GM12865 (cell line): ENCODE measurements around the gene MGMT.

ENCODE experiments used
- DNase-seq: peaks from one replicate; pipeline ENCODE4 v3.0.0; 2010; ENCODE audit warnings: low read depth
- H3K4me3 ChIP-seq: 2 replicates; pipeline ENCODE4 v1.5.1; 2011; ENCODE audit warnings: mild to moderate bottlenecking, low read depth, low read length, control low read depth
- TF ChIP-seq, protein P1 (sequence below): IDR thresholded peaks from 2 replicates; pipeline ENCODE4 v1.5.1; 2011; ENCODE audit warnings: low read length, control low read depth, low read depth, inconsistent platforms; ENCODE audit not compliant: insufficient read depth; ENCODE audit errors: missing control alignments

Gene MGMT

DNA sequence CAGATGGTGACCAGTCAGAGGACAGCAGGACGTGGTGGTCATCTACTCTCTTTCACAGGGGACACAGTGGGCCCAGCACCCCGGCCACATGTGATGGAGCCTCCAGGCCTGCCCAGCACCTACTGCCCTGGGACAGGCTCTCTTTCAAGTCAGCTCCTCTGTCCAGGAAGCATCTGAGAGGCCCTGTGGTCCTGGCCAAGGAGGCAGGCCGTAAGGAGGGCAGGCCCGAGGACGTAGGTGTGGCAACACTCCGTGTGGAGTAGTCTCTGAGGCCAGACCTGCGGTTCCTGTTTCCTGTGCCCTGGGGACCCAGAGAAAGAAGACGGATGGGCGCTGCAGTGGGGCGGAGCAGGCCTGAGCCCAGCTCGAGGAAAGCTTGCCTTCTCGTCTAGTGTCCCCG is 317.9 kb downstream of the MGMT start:
- no peak overlapping the region for H3K4me3 ChIP-seq
- DNase-seq, result no peak
- TF ChIP-seq, protein P1, sequence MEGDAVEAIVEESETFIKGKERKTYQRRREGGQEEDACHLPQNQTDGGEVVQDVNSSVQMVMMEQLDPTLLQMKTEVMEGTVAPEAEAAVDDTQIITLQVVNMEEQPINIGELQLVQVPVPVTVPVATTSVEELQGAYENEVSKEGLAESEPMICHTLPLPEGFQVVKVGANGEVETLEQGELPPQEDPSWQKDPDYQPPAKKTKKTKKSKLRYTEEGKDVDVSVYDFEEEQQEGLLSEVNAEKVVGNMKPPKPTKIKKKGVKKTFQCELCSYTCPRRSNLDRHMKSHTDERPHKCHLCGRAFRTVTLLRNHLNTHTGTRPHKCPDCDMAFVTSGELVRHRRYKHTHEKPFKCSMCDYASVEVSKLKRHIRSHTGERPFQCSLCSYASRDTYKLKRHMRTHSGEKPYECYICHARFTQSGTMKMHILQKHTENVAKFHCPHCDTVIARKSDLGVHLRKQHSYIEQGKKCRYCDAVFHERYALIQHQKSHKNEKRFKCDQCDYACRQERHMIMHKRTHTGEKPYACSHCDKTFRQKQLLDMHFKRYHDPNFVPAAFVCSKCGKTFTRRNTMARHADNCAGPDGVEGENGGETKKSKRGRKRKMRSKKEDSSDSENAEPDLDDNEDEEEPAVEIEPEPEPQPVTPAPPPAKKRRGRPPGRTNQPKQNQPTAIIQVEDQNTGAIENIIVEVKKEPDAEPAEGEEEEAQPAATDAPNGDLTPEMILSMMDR, result no peak

DNA sequence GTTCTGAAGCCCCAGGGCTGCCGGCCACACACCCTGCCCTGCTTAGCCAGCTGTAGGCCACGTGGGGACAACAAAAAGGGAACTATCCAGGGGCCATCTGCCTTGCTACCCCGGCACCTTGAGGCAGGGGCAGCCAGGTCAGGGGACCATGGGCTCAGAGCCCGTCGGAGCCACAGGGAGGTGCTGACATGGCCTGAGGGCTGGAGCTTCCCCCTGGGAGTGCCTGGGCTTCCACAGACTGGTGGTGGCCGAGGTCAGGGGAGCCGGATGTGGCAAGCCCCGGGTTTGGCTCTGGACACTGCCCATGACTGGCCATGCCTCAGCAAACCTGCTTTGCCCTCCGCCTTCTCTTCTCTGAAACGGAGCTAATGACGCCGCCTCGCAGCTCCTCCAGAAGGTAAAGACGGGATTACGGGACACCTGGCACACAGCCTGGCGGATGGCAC is 318.5 kb downstream of the MGMT start:
- H3K4me3 ChIP-seq, result no peak overlapping the region
- TF ChIP-seq, protein P1, result no peak
- DNase-seq, result no peak

DNA sequence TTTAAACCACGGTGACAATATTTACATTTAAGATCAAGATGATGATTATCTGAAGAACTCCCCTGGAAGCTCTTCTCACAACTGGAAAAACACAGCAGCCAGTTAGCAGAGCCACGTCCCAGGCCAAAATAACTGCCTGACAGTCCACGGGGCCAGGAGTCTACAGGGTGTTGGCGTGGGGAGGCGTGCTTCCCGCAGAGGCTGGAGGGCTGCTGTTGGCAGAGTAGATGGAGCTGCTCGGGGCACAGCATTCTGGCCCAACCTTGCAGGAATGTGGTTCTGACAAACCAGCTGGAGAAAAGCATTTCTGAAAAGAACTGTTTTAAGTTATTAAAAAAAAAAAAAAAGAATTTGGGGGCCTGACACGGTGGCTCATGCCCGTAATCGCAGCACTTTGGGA is 319.2 kb downstream of the MGMT start:
- no peak overlapping the region for H3K4me3 ChIP-seq
- no peak for DNase-seq
- TF ChIP-seq, protein P1, result no peak

DNA sequence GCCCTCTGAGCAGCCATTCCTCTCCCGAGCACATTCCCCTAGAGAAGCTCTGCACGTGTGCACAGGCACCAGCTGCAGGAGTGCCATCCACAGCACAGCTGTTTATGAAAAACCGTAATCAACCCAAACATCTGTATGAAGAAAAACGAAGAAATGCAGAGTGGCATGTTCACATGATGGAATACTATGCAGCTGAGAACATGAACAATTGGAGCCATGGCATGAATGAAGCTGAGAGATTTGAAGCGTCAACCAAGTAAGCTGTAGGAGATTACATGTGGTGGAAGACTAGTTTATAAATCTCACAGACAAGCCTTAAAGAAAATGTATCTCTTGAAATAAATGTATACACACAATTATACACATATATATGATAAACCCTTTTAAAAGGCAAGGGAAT is 320.5 kb downstream of the MGMT start:
- no peak for DNase-seq
- TF ChIP-seq, protein P1, result no peak
- no peak overlapping the region for H3K4me3 ChIP-seq

DNA sequence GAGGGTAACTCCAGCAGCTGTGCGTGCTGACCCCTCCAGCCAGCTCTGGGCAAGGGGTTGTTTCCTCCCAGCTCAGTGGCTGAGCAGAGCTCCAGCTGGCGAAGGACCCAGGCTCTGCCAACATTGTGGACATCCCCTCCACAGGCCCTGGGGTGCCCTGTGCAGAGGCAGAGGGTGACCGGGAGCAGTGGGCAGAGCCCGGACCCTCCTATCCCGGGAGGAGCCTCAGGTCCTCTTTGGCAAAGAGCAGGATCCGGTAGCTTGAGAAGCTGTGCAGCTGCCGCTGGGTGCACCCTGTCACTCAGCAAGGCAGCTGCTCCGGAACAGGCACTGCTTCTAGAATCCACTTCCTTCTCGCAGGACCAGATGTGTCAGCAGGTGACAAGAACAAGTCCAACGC is 321.2 kb downstream of the MGMT start:
- H3K4me3 ChIP-seq, result no peak overlapping the region
- DNase-seq, result no peak
- TF ChIP-seq, protein P1, result no peak

DNA sequence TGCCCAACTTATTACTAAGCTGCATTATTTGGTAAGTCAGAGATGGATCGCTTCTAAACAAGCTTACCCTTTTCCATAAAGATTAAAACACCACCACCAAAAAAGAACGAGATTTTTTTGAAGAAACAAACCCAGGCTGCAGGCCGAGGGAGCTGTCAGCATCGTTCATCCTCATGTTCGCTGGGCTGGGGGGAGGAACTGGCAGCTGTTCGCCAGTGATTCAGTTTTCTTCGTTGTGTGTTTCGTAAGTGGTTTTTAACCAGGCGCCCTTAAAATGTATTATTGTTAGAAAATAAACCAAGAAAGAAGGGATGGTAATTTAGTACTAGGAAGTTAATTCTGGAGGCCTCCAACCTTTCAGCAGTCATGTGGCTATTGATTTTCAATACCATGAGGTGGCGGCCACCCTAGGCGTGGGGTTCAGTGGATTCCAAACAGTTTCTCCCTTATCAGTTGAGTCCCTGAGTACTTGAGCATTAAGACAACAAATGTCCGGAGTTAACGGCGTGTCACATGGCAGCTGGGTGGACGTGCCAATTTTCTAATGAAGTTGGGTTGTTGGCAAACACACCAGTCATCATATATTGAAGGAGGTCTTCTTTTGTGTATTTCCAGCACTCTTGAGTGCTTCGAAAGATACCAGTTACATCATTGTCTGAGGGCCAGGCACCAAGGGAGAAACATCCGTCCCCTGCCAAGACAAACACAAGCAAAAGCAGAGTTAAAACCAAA is 323.8 kb downstream of the MGMT start:
- H3K4me3 ChIP-seq, result no peak overlapping the region
- DNase-seq, result no peak
- TF ChIP-seq, protein P1, result no peak

DNA sequence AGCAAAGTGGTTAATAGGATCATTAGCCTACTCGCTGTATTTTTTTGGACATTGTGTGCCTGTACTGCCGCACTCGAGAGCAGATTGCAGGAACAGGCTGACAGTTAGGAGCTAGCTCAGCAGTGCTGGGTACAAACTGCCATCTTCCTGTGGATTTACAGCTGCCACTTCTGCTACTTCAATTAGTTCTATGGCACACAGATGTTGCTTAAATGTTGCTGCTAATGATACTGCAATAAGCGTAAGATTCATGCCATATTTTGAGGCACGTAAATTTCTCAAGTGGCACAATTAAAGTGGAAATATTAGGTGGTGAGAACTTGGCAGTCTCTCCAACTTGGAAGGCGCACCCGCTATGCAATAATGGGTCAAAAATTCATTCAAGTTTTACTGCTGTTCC is 325.1 kb downstream of the MGMT start:
- TF ChIP-seq, protein P1, result no peak
- H3K4me3 ChIP-seq, result no peak overlapping the region
- no peak for DNase-seq
